Measurements from ENCODE around the gene ZBTB17.
"Not testable (repeated sequence)": the region's sequence is repeated elsewhere in the genome, so short reads cannot be mapped to it uniquely, and the experiment has no call there.

Gene ZBTB17

DNA sequence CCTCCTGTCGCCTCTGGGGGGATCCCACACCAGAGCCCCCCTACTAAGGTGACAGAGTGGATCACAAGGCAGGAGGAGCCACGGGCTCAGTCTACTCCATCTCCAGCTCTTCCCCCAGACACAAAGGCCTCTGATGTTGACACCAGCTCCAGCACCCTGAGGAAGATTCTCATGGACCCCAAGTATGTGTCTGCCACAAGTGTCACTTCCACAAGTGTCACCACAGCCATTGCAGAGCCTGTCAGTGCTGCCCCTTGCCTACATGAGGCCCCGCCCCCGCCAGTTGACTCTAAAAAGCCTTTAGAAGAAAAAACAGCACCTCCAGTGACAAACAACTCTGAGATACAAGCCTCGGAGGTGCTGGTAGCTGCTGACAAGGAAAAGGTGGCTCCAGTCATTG is 42.2 kb downstream of the ZBTB17 start:
- FAIRE-seq, result no peak
- no peak for TF ChIP-seq TAF1 (IDR thresholded peaks at IDR 0.05; ENCODE audit: borderline replicate concordance, low read depth, low read length)
- TF ChIP-seq POLR2AphosphoS5 (IDR thresholded peaks at IDR 0.05; ENCODE audit: low read depth, low read length), result no peak
- TF ChIP-seq POLR2A (IDR thresholded peaks at IDR 0.05; ENCODE audit: low read depth, low read length), result no peak
- no peak for DNase-seq (ENCODE audit: insufficient read length)

DNA sequence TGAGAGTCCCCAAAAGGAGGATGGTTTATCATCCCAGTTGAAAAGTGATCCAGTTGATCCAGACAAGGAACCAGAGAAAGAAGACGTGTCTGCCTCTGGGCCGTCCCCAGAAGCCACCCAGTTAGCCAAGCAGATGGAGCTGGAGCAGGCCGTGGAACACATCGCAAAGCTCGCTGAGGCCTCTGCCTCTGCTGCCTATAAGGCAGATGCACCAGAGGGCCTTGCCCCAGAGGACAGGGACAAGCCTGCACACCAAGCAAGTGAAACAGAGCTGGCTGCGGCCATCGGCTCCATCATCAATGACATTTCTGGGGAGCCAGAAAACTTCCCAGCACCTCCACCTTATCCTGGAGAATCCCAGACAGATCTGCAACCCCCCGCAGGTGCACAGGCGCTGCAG is 43.3 kb downstream of the ZBTB17 start:
- TF ChIP-seq POLR2A (IDR thresholded peaks at IDR 0.05; ENCODE audit: low read depth, low read length) (no peak), POLR2AphosphoS5 (IDR thresholded peaks at IDR 0.05; ENCODE audit: low read depth, low read length) (no peak)
- DNase-seq (ENCODE audit: insufficient read length) (no peak), FAIRE-seq (no peak)

DNA sequence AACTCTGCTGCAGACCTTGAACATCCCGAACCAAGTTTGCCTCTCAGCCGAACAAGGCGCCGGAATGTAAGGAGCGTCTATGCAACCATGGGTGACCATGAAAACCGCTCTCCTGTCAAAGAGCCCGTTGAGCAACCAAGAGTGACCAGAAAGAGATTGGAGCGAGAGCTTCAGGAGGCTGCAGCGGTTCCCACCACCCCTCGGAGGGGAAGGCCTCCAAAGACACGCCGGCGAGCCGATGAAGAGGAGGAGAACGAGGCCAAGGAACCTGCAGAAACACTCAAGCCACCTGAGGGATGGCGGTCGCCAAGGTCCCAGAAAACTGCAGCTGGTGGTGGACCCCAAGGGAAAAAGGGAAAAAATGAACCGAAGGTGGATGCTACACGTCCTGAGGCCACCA is 44.0 kb downstream of the ZBTB17 start:
- TF ChIP-seq TAF1 (IDR thresholded peaks at IDR 0.05; ENCODE audit: borderline replicate concordance, low read depth, low read length) (no peak), POLR2A (IDR thresholded peaks at IDR 0.05; ENCODE audit: low read depth, low read length) (no peak), POLR2AphosphoS5 (IDR thresholded peaks at IDR 0.05; ENCODE audit: low read depth, low read length) (no peak)
- no peak for FAIRE-seq
- DNase-seq (ENCODE audit: insufficient read length), result no peak

DNA sequence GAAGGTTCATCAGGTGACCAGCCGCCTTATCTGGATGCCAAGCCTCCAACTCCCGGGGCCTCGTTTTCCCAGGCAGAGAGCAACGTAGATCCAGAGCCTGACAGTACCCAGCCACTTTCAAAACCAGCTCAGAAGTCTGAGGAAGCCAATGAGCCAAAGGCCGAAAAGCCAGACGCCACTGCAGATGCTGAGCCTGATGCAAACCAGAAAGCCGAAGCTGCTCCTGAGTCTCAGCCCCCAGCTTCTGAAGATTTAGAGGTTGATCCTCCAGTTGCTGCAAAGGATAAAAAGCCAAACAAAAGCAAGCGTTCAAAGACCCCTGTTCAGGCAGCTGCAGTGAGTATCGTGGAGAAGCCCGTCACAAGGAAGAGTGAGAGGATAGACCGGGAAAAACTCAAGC is 44.5 kb downstream of the ZBTB17 start:
- FAIRE-seq (no peak), DNase-seq (ENCODE audit: insufficient read length) (no peak)
- no peak for TF ChIP-seq POLR2A (IDR thresholded peaks at IDR 0.05; ENCODE audit: low read depth, low read length)
- TF ChIP-seq TAF1 (IDR thresholded peaks at IDR 0.05; ENCODE audit: borderline replicate concordance, low read depth, low read length), result no peak
- TF ChIP-seq POLR2AphosphoS5 (IDR thresholded peaks at IDR 0.05; ENCODE audit: low read depth, low read length), result no peak

DNA sequence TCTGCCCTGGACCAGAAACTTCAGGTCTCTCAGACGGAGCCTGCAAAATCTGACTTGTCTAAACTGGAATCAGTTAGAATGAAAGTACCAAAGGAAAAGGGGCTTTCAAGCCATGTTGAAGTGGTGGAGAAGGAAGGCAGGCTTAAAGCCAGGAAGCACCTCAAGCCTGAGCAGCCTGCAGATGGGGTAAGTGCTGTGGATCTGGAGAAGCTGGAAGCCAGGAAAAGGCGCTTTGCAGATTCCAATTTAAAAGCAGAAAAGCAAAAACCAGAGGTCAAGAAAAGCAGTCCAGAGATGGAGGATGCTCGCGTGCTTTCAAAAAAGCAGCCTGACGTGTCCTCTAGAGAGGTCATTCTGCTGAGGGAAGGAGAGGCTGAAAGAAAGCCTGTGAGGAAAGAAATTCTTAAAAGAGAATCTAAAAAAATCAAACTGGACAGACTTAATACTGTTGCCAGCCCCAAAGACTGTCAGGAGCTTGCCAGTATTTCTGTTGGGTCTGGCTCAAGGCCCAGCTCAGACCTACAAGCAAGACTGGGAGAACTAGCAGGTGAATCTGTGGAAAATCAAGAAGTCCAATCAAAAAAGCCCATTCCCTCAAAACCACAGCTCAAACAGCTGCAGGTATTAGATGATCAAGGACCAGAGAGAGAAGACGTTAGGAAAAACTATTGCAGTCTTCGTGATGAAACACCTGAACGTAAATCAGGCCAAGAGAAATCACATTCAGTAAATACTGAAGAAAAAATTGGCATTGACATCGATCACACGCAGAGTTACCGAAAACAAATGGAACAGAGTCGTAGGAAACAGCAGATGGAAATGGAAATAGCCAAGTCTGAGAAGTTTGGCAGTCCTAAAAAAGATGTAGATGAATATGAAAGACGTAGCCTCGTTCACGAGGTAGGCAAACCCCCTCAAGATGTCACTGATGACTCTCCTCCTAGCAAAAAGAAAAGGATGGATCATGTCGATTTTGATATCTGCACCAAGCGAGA is 46.6 kb downstream of the ZBTB17 start:
- DNase-seq (ENCODE audit: insufficient read length) (no peak), FAIRE-seq (no peak)
- TF ChIP-seq TAF1 (IDR thresholded peaks at IDR 0.05; ENCODE audit: borderline replicate concordance, low read depth, low read length) (no peak), POLR2A (IDR thresholded peaks at IDR 0.05; ENCODE audit: low read depth, low read length) (no peak), POLR2AphosphoS5 (IDR thresholded peaks at IDR 0.05; ENCODE audit: low read depth, low read length) (no peak)

DNA sequence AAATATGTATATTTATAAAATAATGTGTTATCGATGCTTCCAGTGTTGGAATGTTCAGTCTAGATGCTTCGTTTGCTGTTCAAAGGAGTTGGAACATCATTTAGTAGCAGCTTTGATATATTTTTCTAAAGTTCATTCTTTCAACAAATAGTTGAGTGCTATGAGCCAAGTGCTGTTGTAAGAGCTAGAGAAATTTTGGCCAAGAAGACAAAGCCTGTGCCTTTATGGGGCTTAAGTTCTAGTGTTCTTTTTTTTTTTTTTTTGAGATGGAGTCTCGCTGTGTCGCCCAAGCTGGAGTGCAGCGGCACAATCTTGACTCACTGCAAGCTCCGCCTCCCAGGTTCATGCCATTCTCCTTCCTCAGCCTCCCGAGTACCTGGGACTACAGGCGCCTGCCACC is 49.5 kb downstream of the ZBTB17 start:
- not testable (repeated sequence) for DNase-seq (ENCODE audit: insufficient read length)

DNA sequence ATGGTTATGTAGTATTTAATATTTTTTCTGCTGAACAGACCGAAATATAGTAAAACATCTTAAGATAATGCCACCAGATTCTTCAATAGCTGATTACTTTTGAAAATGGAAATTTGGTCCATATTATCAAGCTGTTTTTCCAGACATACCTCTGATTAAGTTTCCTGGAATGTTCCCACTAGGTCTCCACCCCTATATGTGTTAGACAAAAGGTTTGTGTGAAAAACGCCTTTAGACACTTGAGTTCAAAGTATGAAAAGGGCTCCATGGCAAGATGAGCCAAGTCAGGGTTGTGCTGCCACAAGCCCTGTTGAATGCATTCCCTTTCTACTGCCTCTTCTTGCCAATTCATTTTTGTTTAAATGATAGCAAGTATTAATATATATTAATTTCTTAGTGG is 52.7 kb downstream of the ZBTB17 start:
- TF ChIP-seq POLR2A (IDR thresholded peaks at IDR 0.05; ENCODE audit: low read depth, low read length) (no peak), TAF1 (IDR thresholded peaks at IDR 0.05; ENCODE audit: borderline replicate concordance, low read depth, low read length) (no peak), POLR2AphosphoS5 (IDR thresholded peaks at IDR 0.05; ENCODE audit: low read depth, low read length) (no peak)
- FAIRE-seq, result no peak

More for the DNA sequence above, 49.5 kb downstream of the ZBTB17 start:
- FAIRE-seq, result not testable (repeated sequence)

DNA sequence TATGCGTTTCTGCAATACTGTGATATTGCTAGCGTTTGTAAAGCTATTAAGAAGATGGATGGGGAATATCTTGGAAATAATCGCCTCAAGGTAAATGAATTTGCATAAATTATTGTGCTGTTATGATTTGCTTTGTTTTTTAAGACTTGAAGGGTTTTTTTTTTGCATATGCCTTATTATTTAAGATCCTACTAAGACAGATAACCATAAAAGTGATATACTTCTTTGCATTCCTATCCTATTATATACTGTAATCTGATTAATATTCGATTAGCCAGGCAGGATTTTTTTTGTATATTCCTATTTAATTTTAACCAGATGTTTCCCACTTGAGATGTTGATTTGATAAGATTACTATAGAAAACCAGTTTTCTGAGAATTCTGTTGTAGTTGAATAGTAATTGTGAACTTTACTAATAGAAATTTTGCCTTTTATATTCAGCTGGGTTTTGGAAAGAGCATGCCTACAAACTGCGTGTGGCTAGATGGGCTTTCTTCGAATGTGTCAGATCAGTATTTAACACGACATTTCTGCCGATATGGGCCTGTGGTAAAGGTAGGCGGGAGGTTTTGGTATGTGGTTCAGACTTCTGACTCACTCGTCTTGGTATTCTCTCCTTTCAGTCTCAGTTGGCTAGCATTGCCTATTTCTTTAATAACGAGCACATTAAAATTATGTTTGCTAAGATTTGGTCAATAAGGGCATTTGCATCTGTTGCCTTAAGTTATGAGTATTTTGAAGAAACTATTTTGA is 56.8 kb downstream of the ZBTB17 start:
- TF ChIP-seq TAF1 (IDR thresholded peaks at IDR 0.05; ENCODE audit: borderline replicate concordance, low read depth, low read length) (no peak), POLR2A (IDR thresholded peaks at IDR 0.05; ENCODE audit: low read depth, low read length) (no peak), POLR2AphosphoS5 (IDR thresholded peaks at IDR 0.05; ENCODE audit: low read depth, low read length) (no peak)
- peak; percentile 24 for DNase-seq (ENCODE audit: insufficient read length)
- peak; percentile 96 for FAIRE-seq

More for the DNA sequence above, 52.7 kb downstream of the ZBTB17 start:
- no peak for DNase-seq (ENCODE audit: insufficient read length)

DNA sequence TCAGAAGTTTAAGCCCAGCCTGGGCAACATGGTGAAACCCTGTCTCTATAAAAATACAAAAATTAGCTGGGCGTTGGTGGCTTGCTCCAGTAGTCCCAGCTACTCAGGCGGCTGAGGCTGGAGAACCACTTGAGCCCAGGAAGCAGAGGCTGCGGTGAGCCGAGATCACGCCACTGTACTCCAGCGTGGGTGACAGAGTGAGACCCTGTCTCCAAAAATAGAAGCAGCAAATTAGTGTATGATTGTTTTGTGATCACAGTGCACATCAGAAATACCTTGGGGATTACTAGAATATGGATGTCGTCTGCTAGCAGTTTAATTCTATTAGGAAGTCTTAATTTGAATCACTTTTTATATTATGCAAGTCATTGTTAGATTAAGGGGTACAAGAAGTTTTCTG is 59.0 kb downstream of the ZBTB17 start:
- no peak for DNase-seq (ENCODE audit: insufficient read length)
- FAIRE-seq, result no peak
- no peak for TF ChIP-seq POLR2A (IDR thresholded peaks at IDR 0.05; ENCODE audit: low read depth, low read length)
- no peak for TF ChIP-seq POLR2AphosphoS5 (IDR thresholded peaks at IDR 0.05; ENCODE audit: low read depth, low read length)
- no peak for TF ChIP-seq TAF1 (IDR thresholded peaks at IDR 0.05; ENCODE audit: borderline replicate concordance, low read depth, low read length)

DNA sequence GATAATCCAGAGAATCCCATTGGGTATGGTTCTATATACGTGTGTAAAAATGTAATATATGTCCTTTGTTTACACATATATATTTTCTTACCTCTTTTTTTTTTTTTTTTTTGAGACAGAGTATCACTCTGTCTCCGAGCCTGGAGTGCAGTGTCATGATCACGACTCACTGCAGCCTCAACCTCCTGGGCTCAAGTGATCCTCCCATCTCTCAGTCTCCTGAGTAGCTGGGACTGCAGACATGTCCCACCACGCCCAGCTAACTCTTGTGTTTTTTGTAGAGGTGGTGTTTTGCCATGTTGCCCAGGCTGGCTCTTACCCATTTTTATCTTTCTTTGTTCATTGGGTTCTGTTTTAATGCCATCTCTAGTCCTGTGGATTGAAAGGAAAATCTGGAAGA is 59.5 kb downstream of the ZBTB17 start:
- DNase-seq (ENCODE audit: insufficient read length) (no peak), FAIRE-seq (peak; percentile 38)
- no peak for TF ChIP-seq POLR2A (IDR thresholded peaks at IDR 0.05; ENCODE audit: low read depth, low read length)
- no peak for TF ChIP-seq POLR2AphosphoS5 (IDR thresholded peaks at IDR 0.05; ENCODE audit: low read depth, low read length)
- no peak for TF ChIP-seq TAF1 (IDR thresholded peaks at IDR 0.05; ENCODE audit: borderline replicate concordance, low read depth, low read length)

DNA sequence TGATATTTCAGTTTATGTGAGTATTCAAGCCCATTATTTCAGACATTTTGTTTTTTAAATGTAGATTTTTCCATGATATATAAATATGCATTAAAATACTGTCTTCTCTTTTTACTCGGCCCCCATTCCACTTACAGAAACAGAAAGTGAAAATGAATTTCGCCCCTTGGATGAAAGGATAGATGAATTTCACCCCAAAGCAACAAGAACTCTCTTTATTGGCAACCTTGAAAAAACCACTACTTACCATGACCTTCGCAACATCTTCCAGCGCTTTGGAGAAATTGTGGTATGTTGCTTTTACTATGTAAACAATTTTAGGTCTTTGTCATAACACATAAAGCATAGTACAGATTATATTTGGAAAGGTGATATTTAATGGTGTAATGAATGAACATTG is 59.9 kb downstream of the ZBTB17 start:
- no peak for DNase-seq (ENCODE audit: insufficient read length)
- FAIRE-seq, result no peak
- TF ChIP-seq TAF1 (IDR thresholded peaks at IDR 0.05; ENCODE audit: borderline replicate concordance, low read depth, low read length) (no peak), POLR2A (IDR thresholded peaks at IDR 0.05; ENCODE audit: low read depth, low read length) (no peak), POLR2AphosphoS5 (IDR thresholded peaks at IDR 0.05; ENCODE audit: low read depth, low read length) (no peak)

DNA sequence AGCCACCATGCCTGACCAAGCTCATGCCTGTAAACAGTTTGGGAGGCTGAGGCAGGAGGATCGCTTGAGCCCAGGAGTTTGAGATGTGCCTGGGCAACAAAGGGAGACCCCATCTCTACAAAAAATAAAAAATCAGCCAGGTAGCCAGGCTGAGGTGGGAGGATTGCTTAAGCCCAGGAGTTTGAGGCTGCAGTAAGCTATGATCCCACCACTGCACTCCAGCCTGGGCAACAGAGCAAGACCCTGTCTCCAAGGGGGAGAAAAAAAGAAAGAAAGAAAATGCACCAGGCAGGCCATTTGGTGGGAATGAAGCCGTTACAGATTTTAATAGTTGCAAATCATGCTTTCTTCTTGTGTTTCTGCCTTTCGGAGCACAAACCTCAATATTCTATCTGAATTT is 62.3 kb downstream of the ZBTB17 start:
- not testable (repeated sequence) for DNase-seq (ENCODE audit: insufficient read length); FAIRE-seq
